A375 (cell line): ENCODE results near the gene AP1G1. TPM values are rescaled to one million over a fixed set of nuclear protein-coding genes. Genes with fewer than 3 reads are reported as not detected.

Experiments used
- small RNA-seq: library from RNA; depleted of rRNA; stranded (forward); fragments of <200 nt; gene quantifications from one replicate; pipeline ENCODE3, GENCODE V24; 2014
- total RNA-seq: library from RNA; depleted of rRNA; stranded (reverse); fragments of >200 nt; shearing (Covaris generic); gene quantifications from 2 replicates; pipeline ENCODE4 v1.2.3, GENCODE V29; 2014; rRNA removed

Gene AP1G1
- total RNA-seq = 69.3 and 82.5 TPM in 2 replicates

DNA sequence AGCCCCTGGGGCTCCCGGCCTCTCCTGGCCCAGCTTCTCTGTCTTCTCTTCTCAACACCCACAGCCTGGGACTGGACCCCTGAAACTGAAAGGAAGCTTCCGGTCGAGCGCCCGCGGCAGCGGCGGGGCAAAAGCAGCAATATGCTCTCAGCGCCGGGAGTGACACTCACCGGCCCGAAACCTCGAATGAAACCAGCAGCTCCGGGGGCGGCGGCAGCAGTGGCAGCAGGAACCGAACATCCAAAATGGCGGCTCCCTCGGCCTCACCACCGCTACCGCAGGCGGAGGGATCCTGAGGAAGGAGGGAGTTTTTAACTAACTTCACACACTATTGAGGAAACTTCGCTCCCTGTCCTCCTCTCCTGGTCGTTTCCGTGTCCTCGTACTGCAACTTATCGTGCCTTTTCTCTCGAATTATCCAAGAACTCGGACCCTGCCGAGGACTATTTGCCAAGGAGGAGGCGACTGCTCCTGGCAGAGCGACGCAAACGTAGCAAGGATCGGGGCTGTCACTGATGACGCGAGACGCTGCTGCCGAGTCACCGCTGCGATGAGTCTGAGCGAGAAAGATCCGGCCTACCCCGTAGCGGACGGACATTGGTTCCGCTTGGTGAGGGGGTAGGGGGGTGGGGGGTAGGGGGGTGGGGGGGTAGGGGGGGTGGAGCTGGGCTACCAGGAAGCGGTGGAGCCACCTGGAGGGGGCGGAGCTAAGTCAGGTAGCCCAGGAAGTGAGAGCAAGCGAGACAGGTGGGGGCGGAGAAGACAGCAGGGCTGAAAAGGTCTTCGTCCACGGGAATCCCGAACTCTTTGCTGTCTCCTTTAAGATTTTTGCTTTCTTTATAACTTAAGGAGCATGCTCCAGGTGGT is at the start of gene AP1G1:
Gene AP1G1, minus strand, starts transcription at position 242 of the 867 bp plus-strand sequence. CDS start 19,355 bp downstream, outside the sequence.

DNA sequence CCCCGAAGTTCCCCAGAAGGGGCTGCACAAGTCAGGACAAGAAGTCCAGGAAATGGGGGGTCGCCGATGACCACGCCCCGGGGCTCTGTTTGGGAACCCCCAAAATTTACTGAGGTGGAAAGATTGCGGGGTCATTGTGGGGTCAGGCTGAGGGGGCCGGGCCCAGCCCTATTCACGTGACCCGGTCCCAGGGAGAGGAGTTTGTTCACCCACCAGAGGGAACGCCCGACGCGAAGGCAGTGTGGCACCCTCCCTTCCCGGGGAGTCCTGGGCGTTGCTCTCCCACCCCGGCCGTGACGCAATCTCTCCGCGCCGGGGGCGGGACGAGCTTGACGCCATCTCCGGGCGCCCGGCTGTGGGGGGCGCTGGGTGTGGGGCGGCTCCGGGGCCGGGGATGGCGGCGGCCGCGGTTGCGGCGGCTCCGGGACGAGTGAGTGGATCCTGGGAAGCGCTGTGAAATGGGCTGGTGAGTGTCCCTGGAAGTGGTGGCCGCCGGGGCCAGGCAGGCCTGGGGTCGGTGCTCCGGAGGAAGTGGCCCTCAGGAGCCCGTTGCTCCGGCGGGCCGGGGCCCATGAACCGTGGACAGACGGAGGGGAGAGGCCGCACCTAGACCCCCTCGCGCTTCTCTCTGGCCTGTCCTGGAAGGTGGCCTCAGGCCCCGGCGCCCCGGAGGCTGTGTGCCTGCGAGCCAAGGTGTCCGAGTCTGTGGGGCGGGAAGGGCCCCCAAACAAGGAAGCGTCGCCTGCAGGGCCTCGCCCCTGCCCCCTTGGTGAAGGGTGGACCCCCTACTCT is 37.2 kb upstream of the AP1G1 start, which contains the start of gene ATXN1L:
Gene ATXN1L, plus strand, starts transcription at position 338 of the 792 bp plus-strand sequence. CDS start 3,765 bp downstream, outside the sequence.

DNA sequence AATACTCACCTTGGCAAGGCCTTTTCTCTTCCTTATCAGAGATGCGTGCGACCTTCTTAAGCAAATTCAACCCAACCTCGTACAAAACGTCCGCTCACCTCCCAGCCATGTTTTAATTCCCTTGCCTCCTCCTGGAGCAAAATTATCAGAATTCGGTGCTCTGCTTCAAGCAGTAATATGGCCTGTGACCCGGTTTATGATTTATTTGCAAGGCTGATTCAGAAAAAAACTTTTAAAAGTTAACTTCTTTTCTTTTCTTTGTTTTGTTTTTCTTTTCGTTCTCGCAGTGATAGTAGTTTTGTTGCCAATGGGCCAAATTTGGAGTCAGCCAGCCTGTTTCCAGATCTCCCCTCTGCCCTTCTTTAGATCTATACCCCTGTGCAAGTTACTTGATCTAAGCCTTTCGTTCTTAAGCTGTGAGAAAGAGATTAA is 84.3 kb downstream of the AP1G1 start, which contains the start of gene PHLPP2:
Gene PHLPP2, minus strand, starts transcription at position 382 of the 432 bp plus-strand sequence. CDS start 9,906 bp downstream, outside the sequence.

Small RNA genes lying within 50 kb of the gene (small RNA-seq; reads per million reads assigned to genes)
- not detected for gene AC010653.3
- gene SNORA70D = not detected
- 975 reads per million, percentile 99 among the genes with 10 or more reads in this experiment for gene SNORD71

Other genes starting within 250 kb of the AP1G1 start
- gene TAT, start 231.7 kb downstream of the AP1G1 start, total RNA-seq = not detected in 2 replicates
- gene MARVELD3, start 182.7 kb downstream of the AP1G1 start, total RNA-seq = not detected in 2 replicates
- gene PHLPP2, start 84.1 kb downstream of the AP1G1 start, total RNA-seq = 4.9 and 5.7 TPM in 2 replicates
- gene ATXN1L, start 37.1 kb upstream of the AP1G1 start, total RNA-seq = 12.2 and 14.0 TPM in 2 replicates
- 3.7 and 3.9 TPM in 2 replicates for gene ZNF821, start 75.3 kb upstream of the AP1G1 start, total RNA-seq
- gene IST1, start 86.7 kb upstream of the AP1G1 start, total RNA-seq = 105 and 107 TPM in 2 replicates
- gene PKD1L3, start 191.6 kb upstream of the AP1G1 start, total RNA-seq = not detected in 2 replicates
- gene DHODH, start 199.9 kb upstream of the AP1G1 start, total RNA-seq = 22.1 and 29.6 TPM in 2 replicates
- not detected in 2 replicates for gene HP, start 245.7 kb upstream of the AP1G1 start, total RNA-seq